Mesodermal cell (in vitro differentiated cells): ENCODE measurements around the gene MLST8.
"Not testable (repeated sequence)": the region's sequence is repeated elsewhere in the genome, so short reads cannot be mapped to it uniquely, and the experiment has no call there.

Source experiments
- H3K27ac ChIP-seq: 2 replicates; pipeline ENCODE4 v1.7.0; 2013; ENCODE audit warnings: mild to moderate bottlenecking, low read depth, low read length, moderate library complexity; ENCODE audit not compliant: severe bottlenecking
- H3K36me3 ChIP-seq: 2 replicates; pipeline ENCODE4 v1.7.1; 2013; ENCODE audit warnings: mild to moderate bottlenecking, low read length, moderate library complexity; ENCODE audit not compliant: control insufficient read depth, insufficient read depth
- H3K4me1 ChIP-seq: one replicate; pipeline ENCODE4 v1.7.1; 2013; ENCODE audit warnings: mild to moderate bottlenecking, low read length; ENCODE audit not compliant: insufficient read depth, control insufficient read depth, poor library complexity, severe bottlenecking
- H3K4me3 ChIP-seq: 2 replicates; pipeline ENCODE4 v1.7.0; 2013; ENCODE audit warnings: low read length, control low read depth, mild to moderate bottlenecking; ENCODE audit not compliant: insufficient read depth, poor library complexity, severe bottlenecking; ENCODE audit errors: extremely low read depth
- H3K9me3 ChIP-seq: 2 replicates; pipeline ENCODE4 v1.7.1; 2013; ENCODE audit warnings: mild to moderate bottlenecking, low read length, moderate library complexity; ENCODE audit not compliant: control insufficient read depth
- WGBS, 2 experiments: methylation state at CpG; one replicate each; pipeline ENCODE4 v1.1.5; 2013; ENCODE audit warnings: missing lambda C conversion rate in 2 of 2; ENCODE audit not compliant: insufficient coverage in 2 of 2; 5-methylcytosine and 5-hydroxymethylcytosine counted together

The MLST8 gene

DNA sequence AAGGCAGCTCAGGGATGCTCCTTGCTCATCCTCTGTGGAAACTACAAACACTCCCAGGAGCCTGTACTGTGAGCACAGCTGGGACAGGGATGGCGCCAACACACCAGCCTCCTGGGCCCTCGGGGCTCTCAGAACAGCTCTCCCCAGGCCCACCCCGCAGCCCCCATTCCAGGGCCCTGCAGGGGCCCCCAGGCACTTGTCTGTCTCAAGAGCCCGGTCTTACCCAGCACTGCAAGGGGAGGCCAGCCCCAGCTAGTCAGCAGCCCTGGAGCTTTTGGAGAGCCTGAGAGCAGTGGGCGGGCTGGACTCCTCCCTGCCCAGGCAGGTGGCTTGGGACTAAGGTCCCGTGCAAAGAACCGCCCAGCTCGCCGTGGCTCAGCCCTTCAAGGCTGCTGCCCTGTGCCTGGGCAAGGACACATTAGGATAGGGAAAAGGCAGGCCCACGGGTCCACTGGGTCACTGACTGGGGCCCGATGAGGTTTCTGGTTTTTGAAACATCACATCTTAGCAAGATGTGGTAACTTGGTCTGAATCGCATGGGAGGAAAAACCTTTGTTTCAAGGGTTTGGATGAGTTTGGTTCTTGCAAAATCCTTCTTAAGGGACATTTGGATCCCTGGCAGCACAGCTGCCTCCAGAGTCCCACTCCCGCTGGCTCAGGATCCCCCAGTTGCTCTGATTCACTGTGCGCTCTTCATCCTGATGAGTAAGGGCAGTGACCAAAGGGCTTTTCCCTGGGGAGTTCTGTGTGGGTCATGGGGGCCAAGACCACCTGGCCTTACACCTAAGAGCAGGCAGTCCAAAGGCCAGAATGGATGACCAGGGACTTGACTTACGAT is 33.8 kb downstream of the MLST8 start:
- Histone ChIP-seq H3K36me3 (peaks cover 39% of the 10 kb centered on the region), H3K9me3 (no peaks in the 10 kb centered on the region), H3K4me3 (no peak overlapping the region), H3K27ac (no peak overlapping the region), H3K4me1 (peaks cover 13% of the 10 kb centered on the region)
- WGBS, 2 experiments: 66 to 72% methylated on average over 11 to 15 of the region's 15 CpGs

DNA sequence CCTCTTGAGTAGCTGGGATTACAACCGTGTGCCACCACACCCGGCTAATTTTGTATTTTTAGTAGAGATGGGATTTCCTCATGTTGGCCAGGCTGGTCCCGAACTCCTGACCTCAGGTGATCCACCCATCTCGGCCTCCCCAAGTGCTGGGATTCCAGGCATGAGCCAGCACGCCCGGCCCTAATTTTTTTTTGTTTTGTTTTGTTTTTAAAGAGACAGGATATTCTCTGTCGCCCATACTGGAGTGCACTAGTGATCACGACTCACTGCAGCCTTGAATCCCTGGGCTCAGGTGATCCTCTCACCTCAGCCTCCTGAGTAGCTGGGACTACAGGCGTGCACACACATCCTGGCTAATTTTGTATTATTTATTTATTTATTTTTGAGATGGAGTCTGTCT is 35.1 kb downstream of the MLST8 start:
- not testable (repeated sequence) for H3K9me3 ChIP-seq, H3K4me3 ChIP-seq, H3K27ac ChIP-seq
- Histone ChIP-seq H3K4me1 (peaks cover 13% of the 10 kb centered on the region), H3K36me3 (peaks cover 39% of the 10 kb centered on the region)
- WGBS, 2 experiments: 92 to 96% methylated on average over 5 to 7 of the region's 9 CpGs

DNA sequence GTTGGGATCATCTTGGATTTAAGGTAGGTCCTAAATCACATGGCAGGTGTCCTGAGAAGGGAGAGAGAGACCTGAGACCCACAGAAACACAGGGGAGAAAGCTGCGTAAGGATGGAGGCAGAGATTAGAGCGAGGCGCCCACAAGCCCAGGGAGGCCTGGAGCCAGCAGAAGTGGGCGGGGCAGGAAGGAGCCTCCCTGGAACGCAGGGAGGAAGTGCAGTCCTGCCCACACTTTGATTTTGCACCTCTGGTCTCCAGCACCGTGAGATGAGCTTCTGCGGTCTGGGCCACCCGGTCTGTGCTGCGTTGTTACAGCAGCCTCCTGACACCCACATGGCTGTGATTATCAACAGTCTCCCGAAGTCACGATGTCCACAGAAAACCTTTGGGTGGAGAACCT is 37.3 kb downstream of the MLST8 start:
- Histone ChIP-seq H3K9me3 (no peaks in the 10 kb centered on the region), H3K4me1 (peaks cover under 1% of the 10 kb centered on the region), H3K4me3 (no peak overlapping the region), H3K27ac (no peak overlapping the region), H3K36me3 (peaks cover 54% of the 10 kb centered on the region)
- 97% methylated on average over 11 of the region's 11 CpGs for WGBS, 2 experiments

DNA sequence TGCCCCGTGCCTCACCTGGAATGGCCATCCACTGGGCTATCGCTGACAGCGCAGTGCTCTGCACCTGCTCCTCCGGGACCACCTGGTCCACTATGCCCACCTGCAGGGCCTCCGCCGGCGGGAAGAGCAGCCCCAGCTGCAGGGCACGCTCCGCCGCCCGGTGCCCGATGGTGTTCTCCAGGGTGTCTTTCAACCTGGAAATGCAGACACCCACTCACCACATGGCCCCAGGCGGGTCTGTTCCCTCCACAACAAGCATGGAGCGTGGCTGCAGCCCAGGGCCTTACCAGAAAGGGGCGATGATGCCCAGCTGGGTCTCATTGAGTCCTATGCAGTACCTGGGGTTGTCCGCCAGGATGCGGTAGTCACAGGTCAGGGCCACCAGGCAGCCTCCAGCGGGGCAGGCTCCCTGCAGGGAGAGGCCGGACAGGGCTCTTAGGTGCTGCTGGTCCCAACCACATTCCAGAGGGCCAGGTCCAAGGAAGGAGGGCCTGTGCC is 37.8 kb downstream of the MLST8 start:
- Histone ChIP-seq H3K4me3 (no peak overlapping the region), H3K27ac (no peak overlapping the region), H3K9me3 (no peaks in the 10 kb centered on the region), H3K36me3 (peaks cover 54% of the 10 kb centered on the region), H3K4me1 (no peaks in the 10 kb centered on the region)
- 95 to 97% methylated on average over 19 of the region's 19 CpGs for WGBS, 2 experiments

DNA sequence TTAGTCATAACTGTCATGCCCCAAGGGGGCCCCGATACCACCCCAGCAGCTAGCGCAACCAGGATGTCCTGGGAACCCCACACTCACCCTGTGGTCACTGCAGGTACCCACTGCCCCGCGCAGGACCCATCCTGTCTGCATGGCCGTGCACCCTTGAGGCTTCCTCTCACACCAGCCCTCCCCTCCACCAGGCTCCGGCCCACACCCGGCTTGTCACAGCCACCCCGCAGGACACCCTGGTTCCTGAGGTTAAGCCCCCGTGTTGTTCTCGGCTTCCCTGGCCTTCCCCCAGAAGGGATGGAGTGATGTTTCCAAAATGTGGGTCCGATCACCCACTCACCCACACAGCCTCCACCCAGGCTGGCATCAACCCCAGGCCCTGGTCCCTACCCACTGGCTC is 38.5 kb downstream of the MLST8 start:
- Histone ChIP-seq H3K9me3 (no peaks in the 10 kb centered on the region), H3K4me1 (no peaks in the 10 kb centered on the region)
- WGBS, 2 experiments: 94 to 99% methylated on average over 6 to 8 of the region's 11 CpGs

DNA sequence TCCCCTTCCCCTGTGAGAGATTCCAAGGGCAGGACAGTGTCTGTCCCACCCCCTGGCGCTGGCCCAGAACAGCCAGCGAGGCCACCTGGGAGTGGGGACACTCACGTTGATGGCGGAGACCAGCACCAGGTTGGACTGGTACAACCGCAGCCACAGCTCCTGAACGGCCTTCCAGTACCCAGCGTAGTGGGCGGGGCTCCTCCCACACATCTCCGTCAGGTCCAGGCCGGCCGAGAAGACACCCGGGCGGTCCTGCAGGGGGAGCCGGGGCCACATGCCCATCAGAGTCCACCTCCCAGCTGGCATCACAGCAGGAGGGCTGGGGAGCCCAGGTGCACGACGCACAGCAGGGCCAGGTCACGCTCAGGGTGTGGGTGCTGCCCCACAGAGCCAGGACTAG is 39.0 kb downstream of the MLST8 start:
- no peak overlapping the region for H3K27ac ChIP-seq
- no peaks in the 10 kb centered on the region for H3K4me1 ChIP-seq
- no peaks in the 10 kb centered on the region for H3K9me3 ChIP-seq
- H3K4me3 ChIP-seq: no peak overlapping the region
- 87 to 90% methylated on average over 17 of the region's 17 CpGs for WGBS, 2 experiments
- H3K36me3 ChIP-seq: peaks cover 62% of the 10 kb centered on the region

More for the DNA sequence above, 38.5 kb downstream of the MLST8 start:
- Histone ChIP-seq H3K36me3 (peaks cover 57% of the 10 kb centered on the region), H3K27ac (no peak overlapping the region), H3K4me3 (no peak overlapping the region)

DNA sequence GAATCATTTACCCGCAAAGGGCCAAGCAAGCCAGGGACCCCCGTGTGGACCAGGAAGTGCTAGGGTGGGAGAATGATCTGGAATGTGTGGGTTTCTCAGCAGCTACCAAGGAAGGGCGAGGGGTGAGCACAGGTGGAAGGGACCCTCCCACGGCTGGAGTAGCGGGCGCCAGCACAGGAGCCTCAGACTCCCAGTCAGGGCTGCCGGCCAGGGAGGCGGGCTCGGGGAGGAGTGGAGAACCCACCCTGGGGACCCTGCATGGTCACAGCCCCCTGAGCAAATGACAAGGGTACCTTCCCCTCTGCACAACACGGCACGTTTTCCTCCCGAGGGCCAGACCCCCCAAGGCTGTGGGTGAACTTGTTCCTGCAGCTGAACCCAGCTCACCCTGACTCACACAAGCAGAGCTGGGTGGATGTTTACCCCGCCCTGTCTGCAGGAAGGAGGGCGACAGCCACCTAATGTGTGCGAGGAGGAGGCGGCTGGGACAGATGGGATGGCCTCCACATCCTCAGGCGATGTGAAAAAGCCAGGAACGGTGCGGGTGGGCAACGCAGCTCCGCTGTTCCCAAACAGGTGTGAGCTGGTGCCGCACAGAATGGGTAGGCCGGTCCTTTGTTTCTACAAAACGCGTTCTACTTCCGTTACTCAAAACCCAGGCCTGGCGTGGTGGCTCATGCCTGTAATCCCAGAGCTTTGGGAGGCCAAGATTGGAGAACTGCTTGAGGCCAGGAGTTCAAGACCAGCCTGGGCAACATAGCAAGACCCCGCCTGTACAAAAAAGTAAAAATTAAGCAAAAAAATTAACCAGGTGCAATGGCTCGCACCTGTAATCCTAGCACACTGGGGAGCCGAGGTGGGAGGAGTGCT is 39.9 kb downstream of the MLST8 start:
- Histone ChIP-seq H3K4me3 (no peak overlapping the region), H3K27ac (no peak overlapping the region), H3K4me1 (no peaks in the 10 kb centered on the region), H3K36me3 (peaks cover 58% of the 10 kb centered on the region), H3K9me3 (no peaks in the 10 kb centered on the region)
- WGBS, 2 experiments: 95% methylated on average over 27 to 29 of the region's 30 CpGs

DNA sequence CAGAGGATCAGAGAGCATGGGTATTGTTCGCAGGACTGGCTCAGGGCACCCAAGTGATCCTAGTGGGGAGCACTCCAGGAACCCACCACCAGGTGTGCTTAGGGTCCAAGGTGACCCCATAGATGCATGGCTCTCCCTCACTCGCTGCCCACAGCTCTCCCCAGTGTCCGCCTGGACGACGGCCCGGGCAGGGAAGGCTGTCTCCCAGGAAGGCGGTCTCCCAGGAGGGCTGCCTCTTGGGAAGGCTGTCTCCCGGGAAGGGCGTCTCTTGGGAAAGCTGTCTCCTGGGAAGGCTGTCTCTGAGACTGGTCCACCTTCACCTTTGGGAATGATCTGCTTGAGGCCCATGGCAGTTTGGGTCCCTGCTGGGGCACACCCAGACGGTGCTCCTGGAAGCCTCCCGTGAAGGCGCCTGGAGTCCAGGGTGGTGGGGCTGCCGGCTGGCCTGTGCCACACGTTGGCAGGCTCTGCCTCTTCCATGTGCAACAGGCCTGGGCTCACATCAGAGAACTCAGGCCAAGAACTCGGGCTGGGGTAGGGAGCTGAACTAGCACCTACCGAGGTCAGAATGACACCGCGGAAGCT is 41.1 kb downstream of the MLST8 start:
- Histone ChIP-seq H3K36me3 (peaks cover 58% of the 10 kb centered on the region), H3K9me3 (no peaks in the 10 kb centered on the region), H3K4me3 (no peak overlapping the region), H3K27ac (no peak overlapping the region), H3K4me1 (no peaks in the 10 kb centered on the region)
- WGBS, 2 experiments: 96% methylated on average over 16 to 18 of the region's 18 CpGs

DNA sequence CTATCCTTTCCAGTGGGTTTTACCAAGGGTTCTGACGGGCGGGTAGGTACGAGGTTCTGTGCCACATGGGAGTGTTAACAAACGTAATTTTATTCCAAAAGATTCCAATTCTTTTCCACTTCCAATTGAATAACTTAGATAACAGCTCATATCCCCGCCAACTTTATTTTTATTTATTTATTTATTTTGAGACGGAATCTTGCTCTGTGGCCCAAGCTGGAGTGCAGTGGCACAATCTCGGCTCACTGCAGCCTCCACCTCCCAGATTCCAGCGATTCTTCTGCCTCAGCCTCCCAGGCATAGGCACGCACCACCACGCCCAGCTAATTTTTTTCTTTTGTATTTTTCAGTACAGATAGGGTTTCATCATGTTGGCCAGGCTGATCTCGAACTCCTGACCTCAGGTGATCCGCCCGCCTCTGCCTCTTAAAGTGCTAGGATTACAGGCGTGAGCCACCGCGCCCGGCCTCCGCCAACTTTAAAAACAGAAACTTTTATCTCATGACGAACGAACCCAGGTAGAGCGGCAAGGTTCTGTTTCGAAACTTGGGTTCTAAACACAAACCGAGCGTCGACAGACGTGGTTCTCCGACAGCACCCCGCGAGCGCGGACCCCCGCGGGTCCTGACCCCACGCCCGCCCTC is 45.5 kb downstream of the MLST8 start:
- Histone ChIP-seq H3K27ac (peak overlapping the region; percentile 89), H3K9me3 (no peaks in the 10 kb centered on the region), H3K4me3 (peak overlapping the region; percentile 46), H3K36me3 (peaks cover 54% of the 10 kb centered on the region), H3K4me1 (peaks cover 13% of the 10 kb centered on the region)
- WGBS, 2 experiments: 6 to 11% methylated on average over 24 to 33 of the region's 35 CpGs
